HL-60 (cell line): ENCODE data around the gene IRAK2.

Experiments
- GABPA ChIP-seq: IDR thresholded peaks from 2 replicates; pipeline ENCODE4 v1.6.1; 2012; ENCODE audit warnings: low read depth
- POLR2AphosphoS5 ChIP-seq: IDR thresholded peaks from 2 replicates; pipeline ENCODE4 v1.6.1; 2012; ENCODE audit warnings: low read depth
- TF ChIP-seq, protein P1 (sequence below): IDR thresholded peaks from one replicate; pipeline ENCODE4 v1.5.1; 2011; ENCODE audit warnings: low read length, control low read depth, inconsistent platforms; ENCODE audit not compliant: insufficient read depth

DNA sequence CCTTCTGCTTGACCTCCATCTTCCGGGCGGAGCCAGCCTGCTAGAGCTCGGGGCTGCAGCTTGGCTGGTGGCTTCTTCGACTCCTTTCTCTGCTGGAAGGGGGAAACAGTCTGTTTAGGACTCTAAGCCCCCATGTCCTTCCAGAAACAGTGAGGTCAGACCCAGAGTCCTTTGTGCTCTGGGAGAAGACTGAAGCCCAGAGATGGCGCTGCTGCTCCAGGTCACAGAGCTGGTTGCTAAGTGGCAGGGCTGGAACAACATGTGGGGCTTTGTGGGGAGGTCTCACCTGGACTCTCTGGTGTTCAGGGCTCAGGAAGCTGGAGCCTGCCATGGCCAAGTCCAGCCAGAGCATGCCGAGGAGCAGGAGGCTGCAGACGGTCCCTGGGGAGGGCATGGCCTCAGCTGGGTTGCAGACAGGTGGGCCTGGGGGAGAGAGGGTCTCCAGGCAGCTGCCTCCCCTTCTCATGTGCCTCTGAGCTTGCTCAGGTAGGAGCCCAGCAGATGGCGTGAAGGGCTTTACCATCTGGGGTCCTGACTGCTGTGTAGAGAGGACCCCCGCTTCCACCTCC is 125.2 kb downstream of the IRAK2 start:
- no peak; the same call in 1 of the 2 replicates for TF ChIP-seq POLR2AphosphoS5
- TF ChIP-seq, protein P1, sequence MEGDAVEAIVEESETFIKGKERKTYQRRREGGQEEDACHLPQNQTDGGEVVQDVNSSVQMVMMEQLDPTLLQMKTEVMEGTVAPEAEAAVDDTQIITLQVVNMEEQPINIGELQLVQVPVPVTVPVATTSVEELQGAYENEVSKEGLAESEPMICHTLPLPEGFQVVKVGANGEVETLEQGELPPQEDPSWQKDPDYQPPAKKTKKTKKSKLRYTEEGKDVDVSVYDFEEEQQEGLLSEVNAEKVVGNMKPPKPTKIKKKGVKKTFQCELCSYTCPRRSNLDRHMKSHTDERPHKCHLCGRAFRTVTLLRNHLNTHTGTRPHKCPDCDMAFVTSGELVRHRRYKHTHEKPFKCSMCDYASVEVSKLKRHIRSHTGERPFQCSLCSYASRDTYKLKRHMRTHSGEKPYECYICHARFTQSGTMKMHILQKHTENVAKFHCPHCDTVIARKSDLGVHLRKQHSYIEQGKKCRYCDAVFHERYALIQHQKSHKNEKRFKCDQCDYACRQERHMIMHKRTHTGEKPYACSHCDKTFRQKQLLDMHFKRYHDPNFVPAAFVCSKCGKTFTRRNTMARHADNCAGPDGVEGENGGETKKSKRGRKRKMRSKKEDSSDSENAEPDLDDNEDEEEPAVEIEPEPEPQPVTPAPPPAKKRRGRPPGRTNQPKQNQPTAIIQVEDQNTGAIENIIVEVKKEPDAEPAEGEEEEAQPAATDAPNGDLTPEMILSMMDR = no peak
- TF ChIP-seq GABPA = no peak
